Activated naive CD4-positive, alpha-beta T cell treated with anti-CD3 and anti-CD28 coated beads for 36 hours (primary cell): ENCODE data around the gene ORAI2. TPM values are rescaled to one million over a fixed set of nuclear protein-coding genes. Genes with fewer than 3 reads are reported as not detected.
A peak's percentile ranks its signal among the peaks of the same experiment; 100 is the strongest.
"Not testable (repeated sequence)": the region's sequence is repeated elsewhere in the genome, so short reads cannot be mapped to it uniquely, and the experiment has no call there.

ENCODE experiments used
- CTCF ChIA-PET: fragments of 350-600 bp; sonication (Branson Sonifier 250); formaldehyde crosslinking; loops from one replicate; lab custom pipeline; 2021; ENCODE audit warnings: antibody characterized with exemption; lab: Charles Lee
- DNase-seq: peaks from one replicate; pipeline ENCODE4 v3.0.0-alpha.2; 2020
- H3K27ac Mint-ChIP-seq: one replicate; pipeline ENCODE4 v1.8.0; 2021; ENCODE audit warnings: mild to moderate bottlenecking, mixed read lengths
- H3K27me3 Mint-ChIP-seq: one replicate; pipeline ENCODE4 v1.8.0; 2021; ENCODE audit warnings: low read depth, mixed read lengths
- H3K36me3 Mint-ChIP-seq: one replicate; pipeline ENCODE4 v1.8.0; 2021; ENCODE audit warnings: low read depth, mixed read lengths
- H3K4me1 Mint-ChIP-seq: one replicate; pipeline ENCODE4 v1.8.0; 2021; ENCODE audit warnings: low read depth, mixed read lengths
- H3K4me3 Mint-ChIP-seq: one replicate; pipeline ENCODE4 v1.8.0; 2021; ENCODE audit warnings: mild to moderate bottlenecking, moderate library complexity, mixed read lengths
- H3K9me3 Mint-ChIP-seq: one replicate; pipeline ENCODE4 v1.8.0; 2021; ENCODE audit warnings: mixed read lengths
- intact Hi-C: fragments of 100-400 bp; cut with micrococcal nuclease; formaldehyde crosslinking; loops from one replicate; pipeline ENCODE4 v1.15.1; 2023
- total RNA-seq, 2 experiments: library from RNA; stranded (reverse); gene quantifications; one replicate each; pipeline ENCODE4 v1.2.3, GENCODE V29; 2021

The ORAI2 gene
- total RNA-seq, 2 experiments from 2014 or later = 15.4 to 16.4 TPM

- H3K36me3 Mint-ChIP-seq = peaks cover 2% of the 10 kb centered on the region
- H3K4me3 Mint-ChIP-seq = no peak overlapping the region
- H3K27ac Mint-ChIP-seq = no peak overlapping the region
- H3K4me1 Mint-ChIP-seq = no peaks in the 10 kb centered on the region
- no peak for DNase-seq
- no peaks in the 10 kb centered on the region for H3K27me3 Mint-ChIP-seq
- intact Hi-C loops = no loop called here
- CTCF ChIA-PET = interaction anchor here (0.6 to 1.8 kb wide), 4 partner anchors 36 to 53 kb away, joined by 5 to 12 read pairs (median 6); no protein-coding TSS in a partner anchor
- H3K9me3 Mint-ChIP-seq = no peaks in the 10 kb centered on the region
These were observed 18.1 kb downstream of the ORAI2 start for GRCh38 chr7:102451371-102452054.

- Mint-ChIP-seq H3K27me3 (no peaks in the 10 kb centered on the region), H3K4me1 (no peaks in the 10 kb centered on the region), H3K27ac (no peak overlapping the region), H3K4me3 (no peak overlapping the region), H3K9me3 (no peaks in the 10 kb centered on the region), H3K36me3 (peaks cover 2% of the 10 kb centered on the region)
- CTCF ChIA-PET = interaction anchor here (0.6 to 1.3 kb wide), 3 partner anchors 15 to 125 kb away, joined by 4 to 6 read pairs (median 4); no protein-coding TSS in a partner anchor
- DNase-seq = no peak
- intact Hi-C loops = no loop called here
These were observed 19.1 kb downstream of the ORAI2 start for GRCh38 chr7:102452451-102452850.

- H3K36me3 Mint-ChIP-seq = peaks cover 2% of the 10 kb centered on the region
- H3K4me1 Mint-ChIP-seq = no peaks in the 10 kb centered on the region
- no peaks in the 10 kb centered on the region for H3K9me3 Mint-ChIP-seq
- no peak for DNase-seq
- CTCF ChIA-PET = interaction anchor here (1.1 kb wide), 1 partner anchor 14 kb away, joined by 4 read pairs; no protein-coding TSS in a partner anchor
- H3K4me3 Mint-ChIP-seq = no peak overlapping the region
- intact Hi-C loops = no loop called here
- no peak overlapping the region for H3K27ac Mint-ChIP-seq
- H3K27me3 Mint-ChIP-seq = no peaks in the 10 kb centered on the region
These were observed 19.9 kb downstream of the ORAI2 start for GRCh38 chr7:102453319-102453718.

GRCh38 chr7:102454468-102454867, 21.1 kb downstream of the ORAI2 start:
- Mint-ChIP-seq H3K4me3 (no peak overlapping the region), H3K27ac (no peak overlapping the region), H3K27me3 (no peaks in the 10 kb centered on the region), H3K9me3 (no peaks in the 10 kb centered on the region), H3K4me1 (no peaks in the 10 kb centered on the region), H3K36me3 (no peaks in the 10 kb centered on the region)
- DNase-seq = no peak
- intact Hi-C loops = no loop called here
- CTCF ChIA-PET = interaction anchor here (0.8 to 1.1 kb wide), 2 partner anchors 13 to 42 kb away, joined by 3 to 5 read pairs; no protein-coding TSS in a partner anchor

GRCh38 chr7:102454932-102455331, 21.6 kb downstream of the ORAI2 start:
- DNase-seq, H3K4me3 Mint-ChIP-seq, H3K27ac Mint-ChIP-seq, H3K9me3 Mint-ChIP-seq, H3K27me3 Mint-ChIP-seq, H3K36me3 Mint-ChIP-seq, H3K4me1 Mint-ChIP-seq, intact Hi-C loops: not testable (repeated sequence)
- CTCF ChIA-PET = interaction anchor here (0.8 kb wide), 1 partner anchor 42 kb away, joined by 3 read pairs; no protein-coding TSS in a partner anchor

- Mint-ChIP-seq H3K27ac (no peak overlapping the region), H3K4me1 (no peaks in the 10 kb centered on the region), H3K27me3 (no peaks in the 10 kb centered on the region), H3K9me3 (no peaks in the 10 kb centered on the region), H3K4me3 (no peak overlapping the region), H3K36me3 (no peaks in the 10 kb centered on the region)
- CTCF ChIA-PET = no interaction called here
- no peak for DNase-seq
- intact Hi-C loops = no loop called here
These were observed 22.2 kb downstream of the ORAI2 start for GRCh38 chr7:102455596-102455995.

GRCh38 chr7:102456327-102456726, 23.0 kb downstream of the ORAI2 start:
- H3K4me1 Mint-ChIP-seq = no peaks in the 10 kb centered on the region
- no peak overlapping the region for H3K4me3 Mint-ChIP-seq
- intact Hi-C loops = no loop called here
- CTCF ChIA-PET = no interaction called here
- no peak overlapping the region for H3K27ac Mint-ChIP-seq
- no peaks in the 10 kb centered on the region for H3K27me3 Mint-ChIP-seq
- no peaks in the 10 kb centered on the region for H3K36me3 Mint-ChIP-seq
- no peak for DNase-seq
- no peaks in the 10 kb centered on the region for H3K9me3 Mint-ChIP-seq

GRCh38 chr7:102457352-102457924, 24.1 kb downstream of the ORAI2 start:
- peaks cover under 1% of the 10 kb centered on the region for H3K36me3 Mint-ChIP-seq
- no peaks in the 10 kb centered on the region for H3K27me3 Mint-ChIP-seq
- no peaks in the 10 kb centered on the region for H3K9me3 Mint-ChIP-seq
- no peak overlapping the region for H3K27ac Mint-ChIP-seq
- peaks cover under 1% of the 10 kb centered on the region for H3K4me1 Mint-ChIP-seq
- CTCF ChIA-PET = interaction anchor here (0.8 kb wide), 1 partner anchor 22 kb away, joined by 3 read pairs; no protein-coding TSS in a partner anchor
- intact Hi-C loops = no loop called here
- no peak for DNase-seq
- H3K4me3 Mint-ChIP-seq = no peak overlapping the region

- intact Hi-C loops = no loop called here
- H3K27ac Mint-ChIP-seq = no peak overlapping the region
- H3K36me3 Mint-ChIP-seq = peaks cover 5% of the 10 kb centered on the region
- H3K4me3 Mint-ChIP-seq = no peak overlapping the region
- no peak for DNase-seq
- no peaks in the 10 kb centered on the region for H3K27me3 Mint-ChIP-seq
- peaks cover 10% of the 10 kb centered on the region for H3K4me1 Mint-ChIP-seq
- H3K9me3 Mint-ChIP-seq = no peaks in the 10 kb centered on the region
- CTCF ChIA-PET = no interaction called here
These were observed 26.0 kb downstream of the ORAI2 start for GRCh38 chr7:102459221-102459844.

- CTCF ChIA-PET = interaction anchor here (0.5 kb wide), 1 partner anchor 19 kb away, joined by 3 read pairs; no protein-coding TSS in a partner anchor
- Mint-ChIP-seq H3K9me3 (no peaks in the 10 kb centered on the region), H3K27me3 (no peaks in the 10 kb centered on the region), H3K36me3 (peaks cover 5% of the 10 kb centered on the region), H3K4me3 (no peak overlapping the region), H3K27ac (no peak overlapping the region), H3K4me1 (peaks cover 10% of the 10 kb centered on the region)
- no peak for DNase-seq
- intact Hi-C loops = loop anchor here (5.0 kb wide), 2 partner anchors 98 to 287 kb away; partner anchors contain the start of gene FAM185A
These were observed 27.1 kb downstream of the ORAI2 start for GRCh38 chr7:102460467-102460866.

- Mint-ChIP-seq H3K36me3 (peaks cover 7% of the 10 kb centered on the region), H3K27me3 (no peaks in the 10 kb centered on the region), H3K4me1 (peaks cover 27% of the 10 kb centered on the region), H3K4me3 (peak overlapping the region; percentile 91), H3K9me3 (no peaks in the 10 kb centered on the region), H3K27ac (peak overlapping the region; percentile 63)
- no peak for DNase-seq
- intact Hi-C loops = loop anchor here (1.0 to 5.0 kb wide), 6 partner anchors 33 to 283 kb away; partner anchors contain the start of genes FAM185A, PRKRIP1 and SH2B2
- CTCF ChIA-PET = interaction anchor here (0.7 to 4.2 kb wide), 6 partner anchors 26 to 72 kb away, joined by 3 to 17 read pairs (median 4); no protein-coding TSS in a partner anchor
These were observed 30.6 kb downstream of the ORAI2 start for GRCh38 chr7:102463841-102464576.
